WTC11 (cell line): ENCODE results near the gene LY6G6C. TPM values are rescaled to one million over a fixed set of nuclear protein-coding genes. Genes with fewer than 3 reads are reported as not detected.

Experiments used
- ATAC-seq: fragments of 200-7000 bp; cut with Tn5 transposase; 2 replicates; pipeline ENCODE4 v1.10.0; 2021; ENCODE audit warnings: mild to moderate bottlenecking, moderate library complexity
- CTCF ChIA-PET: fragments of 300-600 bp; sonication (Branson Sonifier 250); formaldehyde crosslinking; loops from one replicate; lab custom pipeline; 2021; ENCODE audit warnings: antibody characterized with exemption; lab: Charles Lee
- POLR2A ChIA-PET: fragments of 350-600 bp; sonication (Branson Sonifier 250); formaldehyde crosslinking; loops from one replicate; lab custom pipeline; 2021; ENCODE audit warnings: antibody characterized with exemption; lab: Charles Lee
- DNase-seq: peaks from one replicate; pipeline ENCODE4 v3.0.0; 2021; ENCODE audit warnings: low spot score
- H3K27ac Mint-ChIP-seq: 2 replicates; pipeline ENCODE4 v1.8.0; 2021; ENCODE audit warnings: mixed read lengths
- H3K27me3 Mint-ChIP-seq: 2 replicates; pipeline ENCODE4 v1.8.0; 2021; ENCODE audit warnings: low read depth, mild to moderate bottlenecking, moderate library complexity, mixed read lengths
- H3K36me3 Mint-ChIP-seq: 2 replicates; pipeline ENCODE4 v1.8.0; 2021; ENCODE audit warnings: mixed read lengths
- H3K4me1 Mint-ChIP-seq: 2 replicates; pipeline ENCODE4 v1.8.0; 2022; ENCODE audit warnings: mixed read lengths
- H3K4me3 Mint-ChIP-seq: 2 replicates; pipeline ENCODE4 v1.8.0; 2021; ENCODE audit warnings: mild to moderate bottlenecking, moderate library complexity, mixed read lengths
- H3K9me3 Mint-ChIP-seq: 2 replicates; pipeline ENCODE4 v1.8.0; 2021; ENCODE audit warnings: mixed read lengths
- ATF1 ChIP-seq: sonication (generic); formaldehyde crosslinking; IDR thresholded peaks from 2 replicates; pipeline ENCODE4 v1.8.1; 2023; ENCODE audit warnings: mild to moderate bottlenecking, moderate library complexity, missing genetic modification reagents
- CREM ChIP-seq: sonication (generic); formaldehyde crosslinking; IDR thresholded peaks from 2 replicates; pipeline ENCODE4 v1.8.1; 2022; ENCODE audit warnings: mild to moderate bottlenecking, missing genetic modification reagents, moderate library complexity
- E2F1 ChIP-seq: sonication (generic); formaldehyde crosslinking; IDR thresholded peaks from 2 replicates; pipeline ENCODE4 v1.8.0; 2022; ENCODE audit warnings: mild to moderate bottlenecking, missing genetic modification reagents
- EMX1 ChIP-seq: fragments of 250-450 bp; sonication (Bioruptor Pico); IDR thresholded peaks from 2 replicates; pipeline ENCODE4 v1.8.0; 2021; ENCODE audit warnings: mild to moderate bottlenecking
- FOXP1 ChIP-seq: sonication (generic); formaldehyde crosslinking; IDR thresholded peaks from 2 replicates; pipeline ENCODE4 v1.8.0; 2022; ENCODE audit warnings: missing genetic modification reagents, mild to moderate bottlenecking, moderate library complexity, borderline replicate concordance
- FOXP4 ChIP-seq: sonication (generic); formaldehyde crosslinking; IDR thresholded peaks from 2 replicates; pipeline ENCODE4 v1.8.0; 2022; ENCODE audit warnings: mild to moderate bottlenecking, missing genetic modification reagents
- GRHL2 ChIP-seq: fragments of 250-450 bp; sonication (Bioruptor Pico); IDR thresholded peaks from 2 replicates; pipeline ENCODE4 v1.8.0; 2022; ENCODE audit warnings: mild to moderate bottlenecking, moderate library complexity; ENCODE audit not compliant: insufficient replicate concordance, severe bottlenecking
- GTF2I ChIP-seq: fragments of 250-450 bp; sonication (Bioruptor Pico); conservative IDR thresholded peaks from 2 replicates; pipeline ENCODE4 v1.4.0; 2021; ENCODE audit warnings: mild to moderate bottlenecking
- NFATC4 ChIP-seq: fragments of 250-450 bp; sonication (Bioruptor Pico); IDR thresholded peaks from 2 replicates; pipeline ENCODE4 v1.9.0; 2021; ENCODE audit warnings: mild to moderate bottlenecking
- SMAD3 ChIP-seq: sonication (generic); formaldehyde crosslinking; IDR thresholded peaks from 2 replicates; pipeline ENCODE4 v1.8.0; 2022; ENCODE audit warnings: missing genetic modification reagents, mild to moderate bottlenecking, borderline replicate concordance
- SMAD4 ChIP-seq: sonication (generic); formaldehyde crosslinking; IDR thresholded peaks from 2 replicates; pipeline ENCODE4 v1.8.0; 2022; ENCODE audit warnings: mild to moderate bottlenecking, missing genetic modification reagents
- TCF7 ChIP-seq: sonication (generic); formaldehyde crosslinking; IDR thresholded peaks from 2 replicates; pipeline ENCODE4 v1.8.0; 2022; ENCODE audit warnings: mild to moderate bottlenecking, low read depth, missing genetic modification reagents, moderate library complexity
- TEAD4 ChIP-seq: sonication (generic); formaldehyde crosslinking; IDR thresholded peaks from 2 replicates; pipeline ENCODE4 v1.8.0; 2022; ENCODE audit warnings: mild to moderate bottlenecking, missing genetic modification reagents
- ZNF416 ChIP-seq: fragments of 250-450 bp; sonication (Bioruptor Pico); IDR thresholded peaks from 2 replicates; pipeline ENCODE4 v1.9.0; 2021; ENCODE audit warnings: mild to moderate bottlenecking, inconsistent platforms
- ZNF671 ChIP-seq: fragments of 250-450 bp; sonication (Bioruptor Pico); IDR thresholded peaks from 2 replicates; pipeline ENCODE4 v1.8.0; 2021; ENCODE audit warnings: mild to moderate bottlenecking
- total RNA-seq: library from RNA; stranded (reverse); gene quantifications from 3 replicates; pipeline ENCODE4 v1.2.3, GENCODE V29; 2021
- TF ChIP-seq, protein P1 (sequence below): fragments of 250-450 bp; sonication (Bioruptor Pico); IDR thresholded peaks from 2 replicates; pipeline ENCODE4 v1.9.0; 2021; ENCODE audit warnings: mild to moderate bottlenecking
- TF ChIP-seq, protein P2 (sequence below): sonication (generic); formaldehyde crosslinking; conservative IDR thresholded peaks from 2 replicates; pipeline ENCODE4 v1.8.1; 2022; ENCODE audit warnings: mild to moderate bottlenecking, missing genetic modification reagents
- TF ChIP-seq, protein P3 (sequence below): sonication (generic); formaldehyde crosslinking; IDR thresholded peaks from 2 replicates; pipeline ENCODE4 v1.8.1; 2022; ENCODE audit warnings: missing genetic modification reagents, borderline replicate concordance
- TF ChIP-seq, protein P4 (sequence below): sonication (generic); formaldehyde crosslinking; IDR thresholded peaks from 2 replicates; pipeline ENCODE4 v1.8.1; 2023; ENCODE audit warnings: mild to moderate bottlenecking, missing genetic modification reagents
- TF ChIP-seq, protein P5 (sequence below): fragments of 250-450 bp; sonication (Bioruptor Pico); conservative IDR thresholded peaks from 2 replicates; pipeline ENCODE4 v1.9.0; 2021; ENCODE audit warnings: mild to moderate bottlenecking
- TF ChIP-seq, protein P6 (sequence below): fragments of 250-450 bp; sonication (Bioruptor Pico); IDR thresholded peaks from 2 replicates; pipeline ENCODE4 v1.9.0; 2021; ENCODE audit warnings: mild to moderate bottlenecking

The LY6G6C gene
- total RNA-seq, 1 experiment from 2014 or later = 0.35 TPM

GRCh38 chr6:31706599-31706998 lies 14.9 kb downstream of the LY6G6C start, which contains the start of gene LY6G6F:
LY6G6F (plus strand) TSS chr6:31706866; CDS start chr6:31706907, 41 bp downstream.
- TF ChIP-seq GTF2I (CRISPR knock-in tag) = no peak
- no peak for TF ChIP-seq E2F1 (CRISPR knock-in tag)
- TF ChIP-seq, protein P1, sequence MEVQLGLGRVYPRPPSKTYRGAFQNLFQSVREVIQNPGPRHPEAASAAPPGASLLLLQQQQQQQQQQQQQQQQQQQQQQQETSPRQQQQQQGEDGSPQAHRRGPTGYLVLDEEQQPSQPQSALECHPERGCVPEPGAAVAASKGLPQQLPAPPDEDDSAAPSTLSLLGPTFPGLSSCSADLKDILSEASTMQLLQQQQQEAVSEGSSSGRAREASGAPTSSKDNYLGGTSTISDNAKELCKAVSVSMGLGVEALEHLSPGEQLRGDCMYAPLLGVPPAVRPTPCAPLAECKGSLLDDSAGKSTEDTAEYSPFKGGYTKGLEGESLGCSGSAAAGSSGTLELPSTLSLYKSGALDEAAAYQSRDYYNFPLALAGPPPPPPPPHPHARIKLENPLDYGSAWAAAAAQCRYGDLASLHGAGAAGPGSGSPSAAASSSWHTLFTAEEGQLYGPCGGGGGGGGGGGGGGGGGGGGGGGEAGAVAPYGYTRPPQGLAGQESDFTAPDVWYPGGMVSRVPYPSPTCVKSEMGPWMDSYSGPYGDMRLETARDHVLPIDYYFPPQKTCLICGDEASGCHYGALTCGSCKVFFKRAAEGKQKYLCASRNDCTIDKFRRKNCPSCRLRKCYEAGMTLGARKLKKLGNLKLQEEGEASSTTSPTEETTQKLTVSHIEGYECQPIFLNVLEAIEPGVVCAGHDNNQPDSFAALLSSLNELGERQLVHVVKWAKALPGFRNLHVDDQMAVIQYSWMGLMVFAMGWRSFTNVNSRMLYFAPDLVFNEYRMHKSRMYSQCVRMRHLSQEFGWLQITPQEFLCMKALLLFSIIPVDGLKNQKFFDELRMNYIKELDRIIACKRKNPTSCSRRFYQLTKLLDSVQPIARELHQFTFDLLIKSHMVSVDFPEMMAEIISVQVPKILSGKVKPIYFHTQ (CRISPR knock-in tag) = no peak
- TF ChIP-seq EMX1 (CRISPR knock-in tag) = no peak
- TF ChIP-seq ATF1 (CRISPR knock-in tag) = no peak
- TF ChIP-seq TCF7 (CRISPR knock-in tag) = no peak
- no peak for TF ChIP-seq CREM (CRISPR knock-in tag)
- TF ChIP-seq SMAD4 (CRISPR knock-in tag) = no peak
- TF ChIP-seq, protein P2, sequence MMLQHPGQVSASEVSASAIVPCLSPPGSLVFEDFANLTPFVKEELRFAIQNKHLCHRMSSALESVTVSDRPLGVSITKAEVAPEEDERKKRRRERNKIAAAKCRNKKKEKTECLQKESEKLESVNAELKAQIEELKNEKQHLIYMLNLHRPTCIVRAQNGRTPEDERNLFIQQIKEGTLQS (CRISPR knock-in tag) = no peak
- ChIA-PET CTCF (interaction anchor here (0.5 to 1.4 kb wide), 5 partner anchors 32 to 1594 kb away, joined by 3 to 4 read pairs (median 3); no protein-coding TSS in a partner anchor), POLR2A (interaction anchor here (0.6 kb wide), 1 partner anchor 8 kb away, joined by 3 read pairs; no protein-coding TSS in a partner anchor)
- no peak for DNase-seq
- no peak within 1 kb of the TSS for H3K4me3 Mint-ChIP-seq
- no peak within 1 kb of the TSS for H3K27ac Mint-ChIP-seq
- no peaks in the 10 kb centered on the region for H3K36me3 Mint-ChIP-seq
- ATAC-seq = no peak
- no peaks in the 10 kb centered on the region for H3K9me3 Mint-ChIP-seq
- H3K27me3 Mint-ChIP-seq = peaks cover 7% of the 10 kb centered on the region; the same call in 1 of the 2 replicates
- H3K4me1 Mint-ChIP-seq = peaks cover 17% of the 10 kb centered on the region

DNA sequence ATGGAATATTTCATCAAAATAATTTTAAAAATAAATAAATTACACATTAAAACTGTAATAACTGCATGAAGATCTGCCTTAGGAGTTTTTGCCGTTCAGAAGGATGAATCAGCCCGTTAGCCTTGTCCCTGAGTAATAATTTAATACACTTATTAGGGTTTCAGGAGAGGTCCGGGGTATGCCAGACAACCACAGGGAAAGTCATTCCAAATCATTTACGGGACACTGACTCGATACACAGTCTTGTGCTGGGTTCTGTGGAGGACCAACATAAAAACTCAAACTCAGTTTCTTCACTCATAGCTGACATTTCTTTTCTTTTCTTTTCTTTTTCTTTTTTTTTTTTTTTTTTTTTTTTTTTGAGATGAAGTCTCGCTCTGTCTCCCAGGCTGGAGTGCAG lies 15.6 kb downstream of the LY6G6C start:
- POLR2A ChIA-PET = no interaction called here
- ATAC-seq (no peak), DNase-seq (no peak)
- H3K27me3 Mint-ChIP-seq = peaks cover 7% of the 10 kb centered on the region; the same call in 1 of the 2 replicates
- CTCF ChIA-PET = interaction anchor here (0.6 to 1.4 kb wide), 5 partner anchors 32 to 1595 kb away, joined by 3 to 4 read pairs (median 3); partner anchors contain the start of gene GPANK1
- H3K9me3 Mint-ChIP-seq = no peaks in the 10 kb centered on the region
- peaks cover 19% of the 10 kb centered on the region for H3K4me1 Mint-ChIP-seq
- H3K27ac Mint-ChIP-seq = no peak overlapping the region
- H3K36me3 Mint-ChIP-seq = no peaks in the 10 kb centered on the region
- H3K4me3 Mint-ChIP-seq = no peak overlapping the region
- TF ChIP-seq, protein P3, sequence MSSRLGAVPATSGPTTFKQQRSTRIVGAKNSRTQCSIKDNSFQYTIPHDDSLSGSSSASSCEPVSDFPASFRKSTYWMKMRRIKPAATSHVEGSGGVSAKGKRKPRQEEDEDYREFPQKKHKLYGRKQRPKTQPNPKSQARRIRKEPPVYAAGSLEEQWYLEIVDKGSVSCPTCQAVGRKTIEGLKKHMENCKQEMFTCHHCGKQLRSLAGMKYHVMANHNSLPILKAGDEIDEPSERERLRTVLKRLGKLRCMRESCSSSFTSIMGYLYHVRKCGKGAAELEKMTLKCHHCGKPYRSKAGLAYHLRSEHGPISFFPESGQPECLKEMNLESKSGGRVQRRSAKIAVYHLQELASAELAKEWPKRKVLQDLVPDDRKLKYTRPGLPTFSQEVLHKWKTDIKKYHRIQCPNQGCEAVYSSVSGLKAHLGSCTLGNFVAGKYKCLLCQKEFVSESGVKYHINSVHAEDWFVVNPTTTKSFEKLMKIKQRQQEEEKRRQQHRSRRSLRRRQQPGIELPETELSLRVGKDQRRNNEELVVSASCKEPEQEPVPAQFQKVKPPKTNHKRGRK (CRISPR knock-in tag) = no peak
- TF ChIP-seq ZNF416 (CRISPR knock-in tag) (no peak), ZNF671 (CRISPR knock-in tag) (no peak), NFATC4 (CRISPR knock-in tag) (no peak), TEAD4 (CRISPR knock-in tag) (no peak), SMAD3 (CRISPR knock-in tag) (no peak), FOXP4 (CRISPR knock-in tag) (no peak), FOXP1 (CRISPR knock-in tag) (no peak), GRHL2 (CRISPR knock-in tag) (no peak)
- TF ChIP-seq, protein P4, sequence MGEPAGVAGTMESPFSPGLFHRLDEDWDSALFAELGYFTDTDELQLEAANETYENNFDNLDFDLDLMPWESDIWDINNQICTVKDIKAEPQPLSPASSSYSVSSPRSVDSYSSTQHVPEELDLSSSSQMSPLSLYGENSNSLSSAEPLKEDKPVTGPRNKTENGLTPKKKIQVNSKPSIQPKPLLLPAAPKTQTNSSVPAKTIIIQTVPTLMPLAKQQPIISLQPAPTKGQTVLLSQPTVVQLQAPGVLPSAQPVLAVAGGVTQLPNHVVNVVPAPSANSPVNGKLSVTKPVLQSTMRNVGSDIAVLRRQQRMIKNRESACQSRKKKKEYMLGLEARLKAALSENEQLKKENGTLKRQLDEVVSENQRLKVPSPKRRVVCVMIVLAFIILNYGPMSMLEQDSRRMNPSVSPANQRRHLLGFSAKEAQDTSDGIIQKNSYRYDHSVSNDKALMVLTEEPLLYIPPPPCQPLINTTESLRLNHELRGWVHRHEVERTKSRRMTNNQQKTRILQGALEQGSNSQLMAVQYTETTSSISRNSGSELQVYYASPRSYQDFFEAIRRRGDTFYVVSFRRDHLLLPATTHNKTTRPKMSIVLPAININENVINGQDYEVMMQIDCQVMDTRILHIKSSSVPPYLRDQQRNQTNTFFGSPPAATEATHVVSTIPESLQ (CRISPR knock-in tag) = no peak
- TF ChIP-seq, protein P5, sequence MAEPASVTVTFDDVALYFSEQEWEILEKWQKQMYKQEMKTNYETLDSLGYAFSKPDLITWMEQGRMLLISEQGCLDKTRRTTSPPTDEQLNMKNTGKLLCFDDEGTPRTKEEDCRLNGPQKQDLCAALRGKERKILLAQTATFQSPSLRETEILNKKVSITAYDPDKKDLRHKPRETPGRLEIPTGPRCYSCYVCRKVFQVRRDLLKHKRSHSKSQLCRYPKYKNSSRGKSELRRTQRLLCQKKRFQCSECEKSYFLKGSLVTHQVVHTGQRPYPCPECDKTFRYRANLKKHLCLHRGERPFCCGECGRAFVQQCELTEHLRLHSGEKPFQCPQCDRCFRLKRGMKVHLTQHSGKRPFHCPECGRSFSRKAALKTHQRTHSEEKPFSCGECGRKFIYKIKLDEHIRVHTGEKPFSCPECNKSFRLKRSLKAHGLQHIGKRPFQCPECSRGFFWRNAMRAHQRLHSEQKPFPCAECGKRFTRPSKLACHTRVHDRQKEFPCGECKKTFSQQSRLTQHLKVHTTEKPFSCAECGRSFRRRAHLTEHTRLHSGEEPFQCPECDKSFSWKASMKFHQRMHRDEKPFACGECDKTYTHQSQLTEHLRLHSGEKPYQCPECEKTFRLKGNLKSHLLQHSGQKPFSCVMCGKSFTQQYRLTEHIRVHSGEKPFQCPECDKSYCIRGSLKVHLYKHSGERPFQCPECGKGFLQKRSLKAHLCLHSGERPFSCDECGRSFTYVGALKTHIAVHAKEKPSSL (CRISPR knock-in tag) = no peak
- TF ChIP-seq, protein P6, sequence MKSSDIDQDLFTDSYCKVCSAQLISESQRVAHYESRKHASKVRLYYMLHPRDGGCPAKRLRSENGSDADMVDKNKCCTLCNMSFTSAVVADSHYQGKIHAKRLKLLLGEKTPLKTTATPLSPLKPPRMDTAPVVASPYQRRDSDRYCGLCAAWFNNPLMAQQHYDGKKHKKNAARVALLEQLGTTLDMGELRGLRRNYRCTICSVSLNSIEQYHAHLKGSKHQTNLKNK (CRISPR knock-in tag) = no peak
